Astrocyte of the spinal cord (primary cell): ENCODE results near the gene SND1.

Source experiments
- DNase-seq: peaks from one replicate; pipeline ENCODE4 v3.0.0; 2011; ENCODE audit warnings: low read depth, low spot score
- H3K4me3 ChIP-seq: 2 replicates; pipeline ENCODE4 v1.5.1; 2011; ENCODE audit warnings: low read depth, mild to moderate bottlenecking, low read length, moderate library complexity
- in situ Hi-C: cut with HindIII; loops from 2 replicates; pipeline ENCODE4 v1.10.0; 2017; ENCODE audit warnings: low sequenced_read_pairs
- TF ChIP-seq, protein P1 (sequence below): IDR thresholded peaks from 2 replicates; pipeline ENCODE4 v1.5.1; 2012; ENCODE audit warnings: low read depth, mild to moderate bottlenecking, low read length, inconsistent platforms

Gene SND1

DNA sequence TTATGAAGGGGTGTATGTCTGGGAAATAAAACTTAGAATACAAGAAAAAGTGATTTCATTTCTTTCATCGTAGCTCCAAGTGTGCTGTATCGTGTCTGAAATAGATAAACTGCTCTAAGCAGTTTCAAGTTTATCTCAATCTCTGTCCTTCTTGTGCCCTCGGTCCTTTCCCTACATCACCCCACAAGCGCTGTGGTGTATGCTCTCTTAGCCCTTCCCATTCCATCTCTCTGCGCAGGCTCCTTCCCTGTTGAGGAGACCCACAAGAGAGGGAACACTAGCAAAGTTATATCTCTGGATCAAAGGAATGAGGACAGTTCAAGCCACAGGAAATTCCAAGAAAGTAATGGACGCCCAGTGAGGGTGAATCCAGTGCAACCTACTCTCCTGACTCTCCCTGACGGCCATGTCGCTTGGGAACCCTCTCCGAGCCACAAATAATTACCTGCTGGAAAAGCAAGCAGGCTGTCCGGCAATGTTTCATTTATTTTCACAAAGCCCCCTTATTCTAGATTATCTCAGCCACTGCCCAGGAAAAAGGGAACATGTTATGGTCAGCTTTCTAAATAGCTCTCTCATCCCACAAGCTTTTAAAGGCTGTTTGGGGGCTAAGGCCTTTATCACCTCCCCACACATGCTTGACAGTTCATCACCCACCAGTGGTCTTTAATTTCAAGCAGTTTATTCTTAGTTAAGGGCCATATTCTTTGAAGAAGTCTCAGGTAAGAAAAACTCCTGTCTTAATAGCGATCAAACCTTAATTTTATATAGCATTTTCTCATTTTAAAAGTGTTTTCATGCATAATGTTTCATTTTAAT is 344.5 kb downstream of the SND1 start:
- H3K4me3 ChIP-seq, result no peak overlapping the region
- in situ Hi-C loops, result no loop called here
- DNase-seq, result no peak
- TF ChIP-seq, protein P1, sequence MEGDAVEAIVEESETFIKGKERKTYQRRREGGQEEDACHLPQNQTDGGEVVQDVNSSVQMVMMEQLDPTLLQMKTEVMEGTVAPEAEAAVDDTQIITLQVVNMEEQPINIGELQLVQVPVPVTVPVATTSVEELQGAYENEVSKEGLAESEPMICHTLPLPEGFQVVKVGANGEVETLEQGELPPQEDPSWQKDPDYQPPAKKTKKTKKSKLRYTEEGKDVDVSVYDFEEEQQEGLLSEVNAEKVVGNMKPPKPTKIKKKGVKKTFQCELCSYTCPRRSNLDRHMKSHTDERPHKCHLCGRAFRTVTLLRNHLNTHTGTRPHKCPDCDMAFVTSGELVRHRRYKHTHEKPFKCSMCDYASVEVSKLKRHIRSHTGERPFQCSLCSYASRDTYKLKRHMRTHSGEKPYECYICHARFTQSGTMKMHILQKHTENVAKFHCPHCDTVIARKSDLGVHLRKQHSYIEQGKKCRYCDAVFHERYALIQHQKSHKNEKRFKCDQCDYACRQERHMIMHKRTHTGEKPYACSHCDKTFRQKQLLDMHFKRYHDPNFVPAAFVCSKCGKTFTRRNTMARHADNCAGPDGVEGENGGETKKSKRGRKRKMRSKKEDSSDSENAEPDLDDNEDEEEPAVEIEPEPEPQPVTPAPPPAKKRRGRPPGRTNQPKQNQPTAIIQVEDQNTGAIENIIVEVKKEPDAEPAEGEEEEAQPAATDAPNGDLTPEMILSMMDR, result no peak

DNA sequence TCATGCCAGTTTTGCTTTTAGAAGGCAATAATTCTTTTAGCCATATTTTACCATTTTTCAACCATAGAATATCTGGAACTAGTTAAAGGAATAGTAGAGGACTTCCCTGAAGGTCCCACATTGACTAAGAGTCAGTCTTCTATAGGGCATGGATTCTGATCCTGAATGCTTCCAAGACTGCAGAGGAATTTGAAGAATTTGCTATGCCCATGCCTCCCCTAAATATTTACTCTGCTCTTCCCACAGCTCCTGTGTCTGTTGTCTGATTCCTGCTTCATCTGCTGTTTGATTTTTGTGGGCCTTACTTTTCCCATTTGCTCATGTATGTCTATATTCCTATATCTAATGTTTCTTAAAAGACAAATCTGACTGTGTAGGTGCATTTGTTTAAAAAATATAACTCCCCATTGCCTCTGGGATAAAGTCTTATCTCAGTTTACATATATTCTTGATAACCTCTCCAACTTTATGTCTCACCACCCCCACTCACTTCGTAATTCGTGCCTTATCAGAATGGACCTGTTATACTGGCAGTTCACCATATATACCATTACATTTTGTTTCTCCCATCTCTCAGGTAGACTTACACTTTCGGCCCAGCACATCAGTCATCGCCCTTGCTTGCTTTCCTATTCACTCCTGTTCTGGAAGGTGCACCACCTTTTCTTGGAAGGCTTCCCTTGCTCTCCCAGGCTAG is 345.4 kb downstream of the SND1 start:
- no peak overlapping the region for H3K4me3 ChIP-seq
- in situ Hi-C loops, result no loop called here
- TF ChIP-seq, protein P1, result no peak
- no peak for DNase-seq

DNA sequence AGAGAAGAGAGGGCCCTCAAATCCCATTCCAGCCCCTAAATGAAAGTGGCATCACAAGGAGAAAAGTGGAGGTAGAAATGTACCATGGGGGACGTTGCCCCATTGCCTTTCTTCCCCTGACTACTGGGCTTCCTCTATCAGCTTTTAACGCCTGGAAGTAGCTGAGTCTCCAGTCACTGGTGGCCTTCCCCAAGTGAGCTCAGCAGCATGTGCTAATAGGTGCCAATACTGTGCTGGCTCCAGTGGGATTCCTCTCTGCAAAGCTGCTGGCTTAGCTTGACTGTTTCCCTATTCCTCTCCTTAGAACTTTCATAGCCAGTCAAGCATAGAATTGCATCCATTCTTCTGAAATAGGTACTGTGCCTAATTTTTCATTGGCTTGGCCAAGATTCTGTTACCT is 346.7 kb downstream of the SND1 start:
- TF ChIP-seq, protein P1, result no peak
- H3K4me3 ChIP-seq, result no peak overlapping the region
- no peak for DNase-seq
- in situ Hi-C loops, result no loop called here

DNA sequence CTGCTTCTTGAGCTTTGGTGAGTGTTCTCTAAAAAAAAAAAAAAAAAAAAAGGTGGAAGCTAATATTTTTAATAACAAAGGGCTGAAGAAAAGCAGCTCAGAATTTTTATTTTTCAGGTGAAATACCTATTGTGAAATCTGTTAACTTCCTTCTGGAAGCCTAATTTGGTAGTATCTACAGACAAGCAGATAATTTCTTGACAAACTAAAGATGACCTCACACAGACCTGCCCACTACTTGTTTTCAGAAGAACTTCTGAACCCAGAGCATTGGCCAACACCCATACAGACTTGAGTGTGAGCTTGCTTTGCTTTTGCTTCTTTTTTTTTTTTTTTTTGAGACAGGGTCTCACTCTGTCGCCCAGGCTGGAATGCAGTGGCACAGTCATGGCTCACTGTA is 348.1 kb downstream of the SND1 start:
- in situ Hi-C loops, result no loop called here
- DNase-seq, result no peak
- no peak overlapping the region for H3K4me3 ChIP-seq
- TF ChIP-seq, protein P1, result no peak

DNA sequence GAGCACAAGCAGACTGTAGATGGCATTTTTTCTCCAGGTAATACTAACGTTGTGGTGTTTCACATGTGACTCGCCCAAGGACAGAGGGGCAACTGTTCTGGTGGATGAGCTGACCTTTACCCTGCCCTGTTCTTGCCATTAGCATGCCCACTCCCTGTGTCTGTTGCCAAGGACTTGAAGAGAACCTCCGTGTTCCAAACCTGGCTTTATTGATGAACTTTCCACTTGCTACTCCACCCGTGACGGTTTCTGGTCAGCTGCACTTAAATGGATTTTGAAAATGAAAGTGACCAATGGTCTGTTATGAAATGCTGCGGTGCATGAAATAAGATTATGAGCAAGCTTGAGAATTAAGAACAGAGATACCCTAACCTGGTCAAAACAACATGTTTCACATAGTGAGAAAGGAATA is 348.9 kb downstream of the SND1 start:
- DNase-seq, result no peak
- in situ Hi-C loops, result no loop called here
- H3K4me3 ChIP-seq, result no peak overlapping the region
- TF ChIP-seq, protein P1, result no peak

DNA sequence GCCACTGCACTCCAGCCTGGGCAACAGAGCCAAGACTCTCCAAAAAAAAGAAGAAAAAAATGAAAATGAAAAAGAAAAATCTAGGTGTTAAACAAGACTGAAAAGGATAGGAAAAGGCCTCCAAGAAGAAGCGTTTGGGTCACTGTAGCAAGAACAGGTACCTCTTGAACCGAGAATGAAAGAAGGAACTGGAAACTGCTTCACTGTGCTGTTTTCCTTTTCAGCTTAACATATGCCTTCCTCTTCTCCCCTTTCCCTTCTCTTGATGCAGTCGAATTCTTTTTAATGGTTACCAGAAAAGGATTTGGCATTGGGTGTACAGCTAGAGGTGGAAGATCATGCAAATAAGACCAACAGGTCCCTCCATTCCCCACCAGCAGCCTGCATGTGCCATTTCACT is 351.2 kb downstream of the SND1 start:
- no peak for DNase-seq
- in situ Hi-C loops, result no loop called here
- H3K4me3 ChIP-seq, result no peak overlapping the region
- TF ChIP-seq, protein P1, result no peak
